CD4-positive, alpha-beta T cell treated with Interleukin-17A for 1 hour (primary cell): Measurements from ENCODE around the gene JPH4.
"Not testable (repeated sequence)": the region's sequence is repeated elsewhere in the genome, so short reads cannot be mapped to it uniquely, and the experiment has no call there.

Experiments used
- DNase-seq: peaks from one replicate; pipeline ENCODE4 v3.0.0-alpha.2; 2020

JPH4 gene

GRCh38 chr14:23544511-23545447, 33.8 kb downstream of the JPH4 start:
- no peak for DNase-seq

GRCh38 chr14:23543403-23543802, 35.2 kb downstream of the JPH4 start:
- DNase-seq = no peak

- no peak for DNase-seq
Observed at GRCh38 chr14:23542261-23542660, 36.3 kb downstream of the JPH4 start.

GRCh38 chr14:23540141-23540469, 38.5 kb downstream of the JPH4 start:
- no peak for DNase-seq

- peak; percentile 58 for DNase-seq
Observed at GRCh38 chr14:23539248-23540140, 39.1 kb downstream of the JPH4 start.

- no peak for DNase-seq
Observed at GRCh38 chr14:23538785-23539184, 39.8 kb downstream of the JPH4 start.

GRCh38 chr14:23538050-23538718, 40.4 kb downstream of the JPH4 start:
- DNase-seq = no peak

GRCh38 chr14:23537351-23538049, 41.1 kb downstream of the JPH4 start:
- DNase-seq = no peak

GRCh38 chr14:23536906-23537305, 41.7 kb downstream of the JPH4 start:
- not testable (repeated sequence) for DNase-seq

- no peak for DNase-seq
Observed at GRCh38 chr14:23536494-23536893, 42.1 kb downstream of the JPH4 start.

GRCh38 chr14:23535943-23536342, 42.6 kb downstream of the JPH4 start:
- DNase-seq = no peak

- no peak for DNase-seq
Observed at GRCh38 chr14:23533652-23534435, 44.7 kb downstream of the JPH4 start.

- DNase-seq = no peak
Observed at GRCh38 chr14:23532658-23533057, 45.9 kb downstream of the JPH4 start.

- DNase-seq = no peak
Observed at GRCh38 chr14:23531391-23531790, 47.2 kb downstream of the JPH4 start.

GRCh38 chr14:23530375-23531055, 48.1 kb downstream of the JPH4 start:
- no peak for DNase-seq

GRCh38 chr14:23529016-23529415, 49.6 kb downstream of the JPH4 start:
- no peak for DNase-seq

GRCh38 chr14:23528555-23528954, 50.0 kb downstream of the JPH4 start:
- no peak for DNase-seq

- no peak for DNase-seq
Observed at GRCh38 chr14:23525611-23526010, 53.0 kb downstream of the JPH4 start.

- DNase-seq = no peak
Observed at GRCh38 chr14:23524954-23525353, 53.6 kb downstream of the JPH4 start.

- DNase-seq = no peak
Observed at GRCh38 chr14:23523229-23524016, 55.2 kb downstream of the JPH4 start.
